ENCODE results near the gene AMOTL2.

AMOTL2 gene

DNA sequence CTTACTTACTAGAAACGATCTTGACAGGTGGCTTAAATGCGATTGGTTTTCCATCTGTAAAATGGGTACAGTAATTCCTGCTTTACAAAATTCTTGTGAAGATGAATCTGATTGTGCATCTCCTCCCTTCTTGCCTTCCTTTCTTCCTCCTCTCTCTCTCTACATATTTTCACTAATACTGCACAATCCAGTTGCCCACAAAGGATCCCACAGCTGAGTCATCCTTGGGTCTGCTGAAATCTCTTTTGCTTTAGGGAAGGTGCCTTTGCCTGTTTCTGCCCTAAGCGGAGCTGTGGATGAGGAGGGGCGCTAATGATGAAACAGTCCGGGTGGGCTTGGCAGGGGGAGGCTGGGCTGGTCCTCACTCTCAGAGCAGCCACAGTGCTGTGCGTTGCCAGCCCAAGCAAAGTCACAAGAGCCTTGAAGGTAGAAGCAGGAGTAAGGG is 46.1 kb downstream of the AMOTL2 start:
- DNase-seq (ENCODE audit: low read depth), result no peak
- no peak overlapping the region for H3K4me3 ChIP-seq (ENCODE audit: low read depth, low read length)

DNA sequence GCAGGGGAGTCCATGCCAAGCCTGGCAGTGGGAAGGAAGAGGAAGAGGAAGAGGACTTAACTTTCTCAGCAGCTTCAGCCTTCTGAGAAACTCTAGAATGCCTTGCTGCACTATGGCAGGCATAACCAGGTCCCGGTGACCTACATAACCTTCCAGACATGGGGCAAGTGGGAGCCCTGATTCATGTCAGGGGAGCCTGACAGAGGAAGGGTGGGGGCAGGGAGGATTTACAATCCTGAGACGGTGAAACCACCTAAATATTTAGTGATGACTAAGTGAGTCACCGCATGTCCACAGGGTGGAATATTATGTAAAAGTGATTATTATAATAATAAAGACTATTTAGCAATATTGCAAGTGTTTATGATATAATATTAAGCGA is 46.7 kb downstream of the AMOTL2 start:
- TF ChIP-seq, protein P1, sequence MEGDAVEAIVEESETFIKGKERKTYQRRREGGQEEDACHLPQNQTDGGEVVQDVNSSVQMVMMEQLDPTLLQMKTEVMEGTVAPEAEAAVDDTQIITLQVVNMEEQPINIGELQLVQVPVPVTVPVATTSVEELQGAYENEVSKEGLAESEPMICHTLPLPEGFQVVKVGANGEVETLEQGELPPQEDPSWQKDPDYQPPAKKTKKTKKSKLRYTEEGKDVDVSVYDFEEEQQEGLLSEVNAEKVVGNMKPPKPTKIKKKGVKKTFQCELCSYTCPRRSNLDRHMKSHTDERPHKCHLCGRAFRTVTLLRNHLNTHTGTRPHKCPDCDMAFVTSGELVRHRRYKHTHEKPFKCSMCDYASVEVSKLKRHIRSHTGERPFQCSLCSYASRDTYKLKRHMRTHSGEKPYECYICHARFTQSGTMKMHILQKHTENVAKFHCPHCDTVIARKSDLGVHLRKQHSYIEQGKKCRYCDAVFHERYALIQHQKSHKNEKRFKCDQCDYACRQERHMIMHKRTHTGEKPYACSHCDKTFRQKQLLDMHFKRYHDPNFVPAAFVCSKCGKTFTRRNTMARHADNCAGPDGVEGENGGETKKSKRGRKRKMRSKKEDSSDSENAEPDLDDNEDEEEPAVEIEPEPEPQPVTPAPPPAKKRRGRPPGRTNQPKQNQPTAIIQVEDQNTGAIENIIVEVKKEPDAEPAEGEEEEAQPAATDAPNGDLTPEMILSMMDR (IDR thresholded peaks at IDR 0.05; ENCODE audit: low read depth, low read length, missing control alignments), result no peak
- DNase-seq (ENCODE audit: low read depth), result no peak
- H3K4me3 ChIP-seq (ENCODE audit: low read depth, low read length), result no peak overlapping the region

More for the DNA sequence above, 46.1 kb downstream of the AMOTL2 start:
- TF ChIP-seq, protein P1 (IDR thresholded peaks at IDR 0.05; ENCODE audit: low read depth, low read length, missing control alignments), result no peak

DNA sequence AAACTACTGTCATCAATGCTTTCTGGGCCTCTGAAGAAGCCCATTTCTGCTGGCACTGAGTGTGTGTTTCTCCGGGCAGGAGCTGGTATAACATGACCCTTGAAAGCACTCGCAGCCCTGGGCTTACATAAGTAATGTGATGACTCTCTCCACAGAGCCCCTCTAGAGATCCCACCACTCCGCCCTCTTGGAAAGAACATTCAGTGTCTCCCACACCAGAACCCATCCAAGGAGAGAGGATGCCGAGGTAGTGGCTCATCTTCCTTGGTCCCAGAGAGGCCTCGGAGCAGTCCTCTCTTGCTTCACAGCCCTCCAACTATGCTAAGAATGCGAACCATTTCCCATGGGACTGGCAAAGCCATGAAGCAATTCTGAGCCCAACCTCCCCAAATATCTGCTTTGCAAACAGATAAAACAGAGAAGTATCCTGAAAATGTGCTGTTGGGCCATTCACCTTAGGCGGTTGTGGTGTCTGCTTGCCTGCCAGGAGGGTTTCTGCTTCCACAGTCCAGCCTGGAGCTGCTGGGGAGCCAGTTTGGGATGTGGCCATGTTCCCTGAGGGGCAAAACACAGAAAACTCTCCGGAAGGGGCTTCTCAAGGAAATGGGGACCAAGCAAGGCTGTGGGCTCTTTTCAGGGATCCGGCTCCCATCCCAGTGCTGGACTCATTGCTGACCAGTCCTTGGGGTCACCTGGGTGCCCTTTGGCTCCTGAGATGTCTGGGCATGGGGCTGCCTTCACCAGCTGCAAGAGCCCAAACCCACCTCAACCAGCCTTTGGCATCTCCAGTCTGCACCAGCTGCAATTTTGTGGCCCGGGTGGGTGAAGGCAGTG is 47.3 kb downstream of the AMOTL2 start:
- TF ChIP-seq, protein P1 (IDR thresholded peaks at IDR 0.05; ENCODE audit: low read depth, low read length, missing control alignments), result no peak
- no peak for DNase-seq (ENCODE audit: low read depth)
- H3K4me3 ChIP-seq (ENCODE audit: low read depth, low read length), result no peak overlapping the region

DNA sequence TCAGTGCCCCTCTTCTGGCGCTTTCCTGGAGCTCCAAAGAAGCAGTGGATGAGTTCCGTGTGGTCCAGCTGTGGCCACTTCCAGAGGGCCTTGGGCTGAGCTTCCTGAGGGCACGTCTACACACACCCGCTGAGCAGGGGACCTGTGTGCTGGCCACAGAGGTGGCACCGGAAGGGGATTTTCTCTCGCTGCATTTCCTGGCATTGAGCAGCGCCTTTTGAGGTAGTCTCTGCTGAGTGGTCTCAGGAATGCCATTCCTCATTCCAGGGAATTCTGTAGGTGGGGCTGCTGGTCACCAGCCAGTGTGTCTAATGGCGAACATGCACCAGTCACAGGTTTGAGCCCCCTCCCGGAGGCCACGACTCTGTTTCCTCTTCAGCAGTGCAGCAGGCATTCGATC is 48.1 kb downstream of the AMOTL2 start:
- no peak overlapping the region for H3K4me3 ChIP-seq (ENCODE audit: low read depth, low read length)
- DNase-seq (ENCODE audit: low read depth), result no peak
- TF ChIP-seq, protein P1 (IDR thresholded peaks at IDR 0.05; ENCODE audit: low read depth, low read length, missing control alignments), result no peak

DNA sequence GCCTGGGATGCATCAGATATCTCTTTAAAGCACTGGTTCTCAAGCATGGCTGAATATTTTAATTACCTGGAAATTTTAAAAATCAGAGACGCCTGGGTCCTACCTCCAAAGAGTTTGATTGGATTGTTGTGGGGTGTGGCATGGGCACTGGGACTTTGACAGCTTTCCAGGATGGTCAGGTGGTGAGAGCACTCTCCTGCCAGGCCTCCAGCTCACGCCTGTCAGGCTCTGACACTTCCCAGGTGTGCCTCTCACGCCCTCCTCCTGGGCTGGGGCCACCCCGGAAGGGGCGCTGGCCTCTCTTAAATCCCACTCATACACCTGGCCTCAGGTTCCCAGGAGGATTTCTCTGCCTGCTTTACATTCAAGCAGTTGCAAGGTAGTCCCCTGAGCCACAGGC is 48.5 kb downstream of the AMOTL2 start:
- DNase-seq (ENCODE audit: low read depth), result no peak
- H3K4me3 ChIP-seq (ENCODE audit: low read depth, low read length), result no peak overlapping the region
- TF ChIP-seq, protein P1 (IDR thresholded peaks at IDR 0.05; ENCODE audit: low read depth, low read length, missing control alignments), result no peak

DNA sequence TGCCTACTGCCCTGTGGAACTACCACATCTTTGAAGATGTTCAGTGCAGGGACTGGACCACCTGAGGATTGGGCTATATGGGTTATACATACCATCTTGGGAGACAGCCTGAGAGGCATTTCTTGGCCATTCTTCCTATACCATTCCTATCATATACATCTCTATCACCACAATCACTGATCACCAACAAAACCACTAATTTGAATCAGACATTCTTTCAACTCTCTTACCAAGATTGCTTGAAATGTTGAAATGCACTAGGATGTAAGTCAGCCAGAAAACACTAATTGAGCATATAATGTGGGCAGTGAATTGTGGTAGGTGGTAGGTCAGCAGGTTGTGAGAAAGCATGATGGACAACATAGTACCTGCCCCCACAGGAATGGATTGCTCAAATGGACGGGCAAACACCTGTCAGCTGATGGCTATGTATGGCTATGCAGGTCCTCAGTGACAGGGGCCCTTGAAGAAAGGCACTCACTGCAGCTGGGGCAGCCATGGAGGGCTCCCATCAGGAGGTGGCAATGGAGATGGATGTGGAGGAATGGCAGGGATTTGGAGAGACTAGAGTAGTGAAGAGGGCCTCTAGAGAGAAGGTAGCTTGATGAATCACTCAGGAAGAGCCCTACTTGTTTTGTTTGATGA is 49.1 kb downstream of the AMOTL2 start:
- no peak for DNase-seq (ENCODE audit: low read depth)
- H3K4me3 ChIP-seq (ENCODE audit: low read depth, low read length), result no peak overlapping the region
- TF ChIP-seq, protein P1 (IDR thresholded peaks at IDR 0.05; ENCODE audit: low read depth, low read length, missing control alignments), result no peak

All from GM12864 (cell line).